ENCODE data around the gene PARD3.

The PARD3 gene

GRCh38 chr10:34171957-34172527 lies 643.1 kb downstream of the PARD3 start:
- no peaks in the 10 kb centered on the region for H3K79me2 ChIP-seq (ENCODE audit: insufficient read depth, low read length)
- TF ChIP-seq, protein P1, sequence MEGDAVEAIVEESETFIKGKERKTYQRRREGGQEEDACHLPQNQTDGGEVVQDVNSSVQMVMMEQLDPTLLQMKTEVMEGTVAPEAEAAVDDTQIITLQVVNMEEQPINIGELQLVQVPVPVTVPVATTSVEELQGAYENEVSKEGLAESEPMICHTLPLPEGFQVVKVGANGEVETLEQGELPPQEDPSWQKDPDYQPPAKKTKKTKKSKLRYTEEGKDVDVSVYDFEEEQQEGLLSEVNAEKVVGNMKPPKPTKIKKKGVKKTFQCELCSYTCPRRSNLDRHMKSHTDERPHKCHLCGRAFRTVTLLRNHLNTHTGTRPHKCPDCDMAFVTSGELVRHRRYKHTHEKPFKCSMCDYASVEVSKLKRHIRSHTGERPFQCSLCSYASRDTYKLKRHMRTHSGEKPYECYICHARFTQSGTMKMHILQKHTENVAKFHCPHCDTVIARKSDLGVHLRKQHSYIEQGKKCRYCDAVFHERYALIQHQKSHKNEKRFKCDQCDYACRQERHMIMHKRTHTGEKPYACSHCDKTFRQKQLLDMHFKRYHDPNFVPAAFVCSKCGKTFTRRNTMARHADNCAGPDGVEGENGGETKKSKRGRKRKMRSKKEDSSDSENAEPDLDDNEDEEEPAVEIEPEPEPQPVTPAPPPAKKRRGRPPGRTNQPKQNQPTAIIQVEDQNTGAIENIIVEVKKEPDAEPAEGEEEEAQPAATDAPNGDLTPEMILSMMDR (IDR thresholded peaks at IDR 0.05; ENCODE audit: insufficient read depth, low read length, poor library complexity, severe bottlenecking) = no peak
- no peak for TF ChIP-seq EZH2phosphoT487 (conservative IDR thresholded peaks at IDR 0.05; ENCODE audit: low read length)

DNA sequence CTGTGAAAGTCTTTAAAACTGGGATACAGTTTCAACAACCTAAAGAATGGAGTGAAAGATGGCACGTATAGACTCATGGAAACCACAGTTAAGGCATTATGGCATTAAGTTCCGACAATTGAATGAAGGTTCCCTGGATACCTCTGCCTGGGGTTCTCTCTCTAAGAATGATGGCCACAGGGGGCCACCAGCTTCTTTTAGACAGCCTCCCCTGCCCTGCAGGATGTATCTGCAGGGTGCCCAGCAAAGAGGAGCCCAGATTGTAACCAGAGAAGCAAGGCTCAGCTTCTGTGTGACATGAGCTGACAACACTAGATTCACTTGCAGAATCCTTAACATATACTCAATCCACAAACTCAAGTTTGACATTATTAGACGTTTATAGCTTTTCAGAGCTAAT lies 645.4 kb downstream of the PARD3 start:
- no peaks in the 10 kb centered on the region for H3F3A ChIP-seq (ENCODE audit: insufficient read depth)
- no peaks in the 10 kb centered on the region for H3K9me2 ChIP-seq (replicated peaks; ENCODE audit: insufficient read depth, low read length)
- H3K79me2 ChIP-seq (ENCODE audit: insufficient read depth, low read length) = no peaks in the 10 kb centered on the region
- no peak overlapping the region for H3K9ac ChIP-seq (ENCODE audit: low read length)
- no peak for TF ChIP-seq EZH2phosphoT487 (conservative IDR thresholded peaks at IDR 0.05; ENCODE audit: low read length)
- TF ChIP-seq, protein P1 (IDR thresholded peaks at IDR 0.05; ENCODE audit: insufficient read depth, low read length, poor library complexity, severe bottlenecking) = no peak
- H2AFZ ChIP-seq (ENCODE audit: low read depth, low read length, severe bottlenecking) = no peak overlapping the region
- H3K36me3 ChIP-seq (ENCODE audit: low read length) = no peaks in the 10 kb centered on the region
- no peak overlapping the region for H3K27ac ChIP-seq (ENCODE audit: low read depth, low read length)
- no peak overlapping the region for H3K4me2 ChIP-seq (ENCODE audit: low read depth, low read length, poor library complexity, severe bottlenecking)
- no peaks in the 10 kb centered on the region for H4K20me1 ChIP-seq (ENCODE audit: low read depth, low read length)
- no peaks in the 10 kb centered on the region for H3K27me3 ChIP-seq (ENCODE audit: low read length)
- no peaks in the 10 kb centered on the region for H3K9me3 ChIP-seq (ENCODE audit: insufficient read depth, low read length)
- no peak overlapping the region for H3K4me3 ChIP-seq (ENCODE audit: insufficient read depth, low read length, poor library complexity, severe bottlenecking)

More at GRCh38 chr10:34171957-34172527, 643.1 kb downstream of the PARD3 start:
- Histone ChIP-seq H2AFZ (ENCODE audit: low read depth, low read length, severe bottlenecking) (no peak overlapping the region), H3K9ac (ENCODE audit: low read length) (no peak overlapping the region), H3K27me3 (ENCODE audit: low read length) (no peaks in the 10 kb centered on the region), H3K36me3 (ENCODE audit: low read length) (no peaks in the 10 kb centered on the region), H3K4me2 (ENCODE audit: low read depth, low read length, poor library complexity, severe bottlenecking) (no peak overlapping the region), H3K9me3 (ENCODE audit: insufficient read depth, low read length) (no peaks in the 10 kb centered on the region), H3K27ac (ENCODE audit: low read depth, low read length) (no peak overlapping the region), H3F3A (ENCODE audit: insufficient read depth) (no peaks in the 10 kb centered on the region), H3K9me2 (replicated peaks; ENCODE audit: insufficient read depth, low read length) (no peaks in the 10 kb centered on the region), H4K20me1 (ENCODE audit: low read depth, low read length) (no peaks in the 10 kb centered on the region), H3K4me3 (ENCODE audit: insufficient read depth, low read length, poor library complexity, severe bottlenecking) (no peak overlapping the region)

- Histone ChIP-seq H3F3A (ENCODE audit: insufficient read depth) (no peaks in the 10 kb centered on the region), H4K20me1 (ENCODE audit: low read depth, low read length) (no peaks in the 10 kb centered on the region), H3K79me2 (ENCODE audit: insufficient read depth, low read length) (no peaks in the 10 kb centered on the region), H3K4me2 (ENCODE audit: low read depth, low read length, poor library complexity, severe bottlenecking) (no peak overlapping the region), H3K9me2 (replicated peaks; ENCODE audit: insufficient read depth, low read length) (no peaks in the 10 kb centered on the region), H3K9ac (ENCODE audit: low read length) (no peak overlapping the region), H3K9me3 (ENCODE audit: insufficient read depth, low read length) (no peaks in the 10 kb centered on the region), H3K27ac (ENCODE audit: low read depth, low read length) (no peak overlapping the region), H3K36me3 (ENCODE audit: low read length) (no peaks in the 10 kb centered on the region), H2AFZ (ENCODE audit: low read depth, low read length, severe bottlenecking) (no peak overlapping the region), H3K4me3 (ENCODE audit: insufficient read depth, low read length, poor library complexity, severe bottlenecking) (no peak overlapping the region), H3K27me3 (ENCODE audit: low read length) (no peaks in the 10 kb centered on the region)
- TF ChIP-seq, protein P1 (IDR thresholded peaks at IDR 0.05; ENCODE audit: insufficient read depth, low read length, poor library complexity, severe bottlenecking) = no peak
- no peak for TF ChIP-seq EZH2phosphoT487 (conservative IDR thresholded peaks at IDR 0.05; ENCODE audit: low read length)
Measured at GRCh38 chr10:34169131-34169530, 646.0 kb downstream of the PARD3 start.
